Suprapubic skin (tissue), 3 donors: ENCODE measurements around the gene ROBO1.

Experiments
- POLR2AphosphoS5 ChIP-seq, 3 donors: sonication (generic); formaldehyde crosslinking; IDR thresholded peaks; one replicate each; pipeline ENCODE4 v1.6.1; 2017; ENCODE audit warnings: antibody characterized with exemption in 3 of 3
- TF ChIP-seq, protein P1 (sequence below), 2 donors: fragments of 200-600 bp in 1 of 2; fragments of 450-650 bp in 1 of 2; sonication (generic) in 1 of 2; IDR thresholded peaks; one replicate each; pipeline ENCODE4 v1.5.1; 2016 to 2019; ENCODE audit warnings: antibody characterized with exemption in 2 of 2, mild to moderate bottlenecking in 1 of 2, moderate library complexity in 1 of 2

DNA sequence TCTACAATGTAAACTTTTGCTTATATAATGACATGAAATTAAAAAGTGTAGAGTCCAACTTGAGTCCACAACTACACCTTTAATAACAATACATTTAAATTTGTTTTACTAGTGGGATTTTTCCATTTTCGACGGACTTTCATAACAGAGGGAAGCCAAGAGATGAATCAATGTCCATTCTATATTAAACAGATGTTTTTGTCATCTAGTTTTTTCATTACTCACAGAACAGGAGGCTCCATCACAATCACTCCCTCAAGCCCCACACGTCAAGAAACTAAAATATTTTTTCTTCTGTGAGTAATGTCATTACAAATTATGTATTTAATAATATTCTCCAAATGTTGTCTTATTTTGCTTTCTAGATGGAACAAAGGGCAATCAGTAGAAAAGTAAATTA, 932.9 kb downstream of the ROBO1 start:
- TF ChIP-seq, protein P1, sequence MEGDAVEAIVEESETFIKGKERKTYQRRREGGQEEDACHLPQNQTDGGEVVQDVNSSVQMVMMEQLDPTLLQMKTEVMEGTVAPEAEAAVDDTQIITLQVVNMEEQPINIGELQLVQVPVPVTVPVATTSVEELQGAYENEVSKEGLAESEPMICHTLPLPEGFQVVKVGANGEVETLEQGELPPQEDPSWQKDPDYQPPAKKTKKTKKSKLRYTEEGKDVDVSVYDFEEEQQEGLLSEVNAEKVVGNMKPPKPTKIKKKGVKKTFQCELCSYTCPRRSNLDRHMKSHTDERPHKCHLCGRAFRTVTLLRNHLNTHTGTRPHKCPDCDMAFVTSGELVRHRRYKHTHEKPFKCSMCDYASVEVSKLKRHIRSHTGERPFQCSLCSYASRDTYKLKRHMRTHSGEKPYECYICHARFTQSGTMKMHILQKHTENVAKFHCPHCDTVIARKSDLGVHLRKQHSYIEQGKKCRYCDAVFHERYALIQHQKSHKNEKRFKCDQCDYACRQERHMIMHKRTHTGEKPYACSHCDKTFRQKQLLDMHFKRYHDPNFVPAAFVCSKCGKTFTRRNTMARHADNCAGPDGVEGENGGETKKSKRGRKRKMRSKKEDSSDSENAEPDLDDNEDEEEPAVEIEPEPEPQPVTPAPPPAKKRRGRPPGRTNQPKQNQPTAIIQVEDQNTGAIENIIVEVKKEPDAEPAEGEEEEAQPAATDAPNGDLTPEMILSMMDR (IDR thresholded peaks at IDR 0.05): no peak
- no peak for TF ChIP-seq POLR2AphosphoS5 (IDR thresholded peaks at IDR 0.05)
